Pulmonary artery endothelial cell (primary cell): ENCODE results near the gene EFCAB8. TPM values are rescaled to one million over a fixed set of nuclear protein-coding genes. Genes with fewer than 3 reads are reported as not detected.
"Not testable (repeated sequence)": the region's sequence is repeated elsewhere in the genome, so short reads cannot be mapped to it uniquely, and the experiment has no call there.

Experiments used
- DNase-seq: peaks from one replicate; pipeline ENCODE4 v3.0.0-alpha.2; 2011; ENCODE audit warnings: low read depth, low spot score
- total RNA-seq: library from RNA; depleted of rRNA; stranded (reverse); fragments of >200 nt; gene quantifications from 2 replicates; pipeline ENCODE4 v1.2.3, GENCODE V29; 2014

Gene EFCAB8
- total RNA-seq, 1 donor from 2014 or later = 0.07 TPM

- no peak for DNase-seq
These were observed 18.8 kb upstream of the EFCAB8 start for GRCh38 chr20:32839982-32840285.

- no peak for DNase-seq
These were observed 17.5 kb upstream of the EFCAB8 start for GRCh38 chr20:32841174-32841573.

- no peak for DNase-seq
These were observed 17.1 kb upstream of the EFCAB8 start for GRCh38 chr20:32841632-32842031.

DNA sequence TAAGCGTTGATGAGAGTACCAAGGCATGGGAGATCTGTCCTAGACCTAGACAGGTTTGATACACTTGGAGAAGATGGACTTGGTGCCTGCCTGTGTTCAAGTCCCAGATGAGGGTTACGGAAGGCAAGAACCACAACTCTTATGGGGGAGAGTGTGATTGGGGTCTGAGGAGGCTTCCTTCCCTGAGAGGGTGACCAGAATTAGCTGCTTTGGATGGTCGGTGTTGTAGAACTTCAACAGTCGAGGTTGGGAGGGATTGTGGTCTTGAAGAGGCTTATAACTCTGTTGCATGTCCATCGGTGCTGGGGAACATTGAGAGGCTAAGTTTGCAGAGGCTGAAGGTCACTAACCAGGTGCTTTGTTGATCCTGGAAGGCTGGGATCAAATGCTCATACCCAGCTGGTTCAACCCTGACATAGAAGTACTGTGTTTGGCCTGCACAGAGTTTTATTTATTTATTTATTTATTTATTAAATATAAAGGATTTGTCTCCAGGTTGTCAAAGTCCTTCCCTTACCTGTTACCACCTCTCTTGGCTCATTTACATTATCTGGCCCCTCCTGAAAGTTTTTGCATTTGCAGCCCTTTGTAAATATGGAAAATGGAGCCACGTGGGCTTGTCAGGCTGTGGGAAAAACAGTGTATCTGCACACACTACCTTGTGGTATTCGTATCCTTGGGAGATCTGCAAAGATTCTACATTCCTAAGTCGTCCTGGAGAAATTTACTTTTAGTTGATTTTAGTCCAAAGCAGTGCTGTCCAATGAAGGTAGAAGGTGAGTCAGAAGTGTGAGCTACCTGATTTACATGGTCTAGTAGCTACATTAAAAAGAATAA is 15.8 kb upstream of the EFCAB8 start:
- DNase-seq = no peak

- DNase-seq = no peak
These were observed 12.9 kb upstream of the EFCAB8 start for GRCh38 chr20:32845786-32846185.

DNA sequence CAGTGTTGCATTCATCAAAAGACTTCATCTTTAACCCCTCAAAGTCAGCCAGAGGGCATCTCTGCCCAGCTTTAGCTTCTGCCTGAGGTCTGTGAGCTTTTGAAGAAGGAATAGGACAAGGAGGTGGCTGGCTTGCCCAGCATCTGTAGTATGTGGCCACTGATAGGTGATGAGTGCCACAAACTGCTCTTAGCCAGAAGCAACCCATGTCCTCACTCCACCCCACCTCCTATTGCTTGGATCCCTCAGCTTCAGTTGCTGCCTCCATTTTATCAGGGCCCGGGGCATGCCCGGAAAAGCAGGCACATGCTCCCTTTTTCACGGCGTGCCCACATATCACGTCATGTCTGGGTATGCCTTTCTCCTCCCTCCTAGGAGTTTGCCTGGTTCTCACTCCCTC is 11.9 kb upstream of the EFCAB8 start:
- no peak for DNase-seq

DNA sequence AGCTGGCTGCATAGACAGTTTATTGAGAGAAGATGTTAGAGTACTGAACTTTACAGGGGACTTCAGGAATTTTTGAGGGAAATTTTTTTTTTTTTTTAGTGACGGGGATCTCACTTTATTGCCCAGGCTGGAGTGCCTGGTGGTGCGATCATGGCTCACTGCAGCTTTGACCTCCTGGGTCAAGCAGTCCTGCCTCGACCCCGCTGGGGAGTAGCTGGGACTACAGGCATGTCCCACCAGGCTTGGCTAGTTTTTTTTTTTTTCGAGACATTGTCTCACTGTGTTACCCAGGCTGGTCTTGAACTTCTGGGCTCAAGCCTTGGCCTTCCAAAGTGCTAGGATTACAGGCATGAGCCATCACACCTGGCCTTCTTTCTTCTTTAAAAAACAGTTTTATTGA is 10.8 kb upstream of the EFCAB8 start:
- DNase-seq = no peak

DNA sequence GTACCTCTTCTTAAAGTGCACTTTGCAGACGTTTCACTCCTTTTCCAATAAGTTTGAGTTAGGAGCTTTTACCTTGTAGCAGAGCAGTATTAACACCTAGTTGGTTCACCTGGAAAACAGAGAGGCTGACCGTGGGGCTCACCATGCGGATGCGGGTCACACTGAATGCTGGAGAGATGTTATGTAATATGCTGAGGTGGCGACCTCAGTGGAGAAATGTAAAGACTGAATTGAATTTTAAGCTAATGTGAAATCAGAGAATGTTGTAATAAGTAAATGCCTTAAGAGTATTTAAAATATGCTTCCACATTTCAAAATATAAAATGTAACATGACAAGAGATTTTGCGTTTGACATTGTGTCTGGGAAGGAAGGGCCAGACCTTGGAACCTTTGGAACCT is 9.9 kb upstream of the EFCAB8 start:
- no peak for DNase-seq

- DNase-seq = no peak
These were observed 9.1 kb upstream of the EFCAB8 start for GRCh38 chr20:32849577-32849976.

- DNase-seq = no peak
These were observed 3.3 kb upstream of the EFCAB8 start for GRCh38 chr20:32855387-32855786.

- no peak for DNase-seq
These were observed 534 bp upstream of the EFCAB8 start for GRCh38 chr20:32858189-32858588.

DNA sequence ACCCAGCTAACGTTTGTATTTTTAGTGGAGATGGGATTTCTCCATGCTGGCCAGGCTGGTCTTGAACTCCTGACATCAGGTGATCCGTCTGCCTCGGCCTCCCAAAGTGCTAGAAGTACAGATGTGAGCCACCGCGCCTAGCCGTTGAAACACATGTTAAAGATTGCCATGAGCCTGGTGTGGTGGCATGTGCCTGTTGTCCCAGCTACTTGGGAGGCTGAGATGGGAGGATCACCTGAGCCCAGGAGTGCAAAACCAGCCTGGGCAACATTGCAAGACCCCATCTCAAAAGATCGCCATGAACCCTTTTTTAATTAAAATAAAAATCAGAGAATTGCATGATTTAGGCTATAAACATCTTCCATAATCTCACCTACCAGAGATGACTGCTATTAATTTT is 2.7 kb downstream of the EFCAB8 start:
- DNase-seq = no peak

GRCh38 chr20:32869562-32869961 is 10.8 kb downstream of the EFCAB8 start:
- no peak for DNase-seq

DNA sequence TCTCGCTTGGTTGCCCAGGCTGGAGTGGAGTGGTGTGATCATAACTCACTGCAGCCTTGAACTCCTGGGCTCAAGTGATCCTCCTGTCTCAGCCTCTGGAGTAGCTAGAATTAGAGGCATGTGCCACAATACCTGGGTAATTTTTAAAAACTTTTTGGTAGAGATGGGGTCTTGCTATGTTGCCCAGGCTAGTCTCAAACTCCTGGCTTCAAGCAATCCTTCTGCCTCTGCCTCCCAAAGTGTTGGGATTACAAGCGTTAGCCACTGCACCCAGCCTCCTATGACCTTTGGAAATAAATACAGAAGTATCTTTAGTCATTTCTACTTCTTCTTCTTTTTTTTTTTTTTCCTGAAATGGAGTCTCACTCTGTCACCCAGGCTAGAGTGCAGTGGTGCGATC is 11.8 kb downstream of the EFCAB8 start:
- not testable (repeated sequence) for DNase-seq

DNA sequence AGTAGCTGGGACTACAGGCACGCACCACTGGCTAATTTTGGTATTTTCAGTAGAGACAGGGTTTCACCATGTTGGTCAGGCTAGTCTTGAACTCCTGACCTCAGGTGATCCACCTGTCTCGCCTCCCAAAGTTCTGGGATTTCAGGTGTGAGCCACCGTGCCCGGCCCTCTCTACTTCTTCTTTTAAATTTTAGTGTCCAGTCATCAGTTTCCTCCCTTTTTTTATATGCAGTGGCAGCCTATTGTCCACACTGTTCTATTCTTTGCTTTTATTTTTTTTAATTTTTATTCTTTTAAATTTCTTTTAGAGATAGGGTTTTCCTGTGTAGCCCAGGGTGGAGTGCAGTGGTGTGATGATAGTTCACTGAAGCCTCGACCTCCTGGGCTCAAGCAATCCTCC is 12.3 kb downstream of the EFCAB8 start:
- no peak for DNase-seq

- DNase-seq = no peak
These were observed 13.0 kb downstream of the EFCAB8 start for GRCh38 chr20:32871627-32872160.

DNA sequence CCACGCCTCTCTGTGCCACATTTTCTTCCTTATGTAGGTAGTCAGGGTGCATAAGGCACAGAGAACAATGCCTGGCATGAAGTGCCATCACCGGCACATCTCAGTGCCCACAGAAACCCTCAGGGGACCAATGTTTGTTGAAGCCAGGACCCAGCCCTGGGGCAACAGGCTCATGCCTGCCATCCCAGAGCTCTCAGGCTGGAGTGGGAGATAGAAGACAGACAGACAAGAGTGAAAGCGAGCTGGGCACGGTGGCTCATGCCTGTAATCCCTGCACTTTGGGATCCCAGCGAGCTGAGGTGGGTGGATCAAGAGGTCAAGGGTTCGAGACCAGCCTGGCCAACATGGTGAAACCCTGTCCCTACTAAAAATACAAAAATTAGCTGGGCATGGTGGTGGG is 13.5 kb downstream of the EFCAB8 start:
- DNase-seq = no peak

DNA sequence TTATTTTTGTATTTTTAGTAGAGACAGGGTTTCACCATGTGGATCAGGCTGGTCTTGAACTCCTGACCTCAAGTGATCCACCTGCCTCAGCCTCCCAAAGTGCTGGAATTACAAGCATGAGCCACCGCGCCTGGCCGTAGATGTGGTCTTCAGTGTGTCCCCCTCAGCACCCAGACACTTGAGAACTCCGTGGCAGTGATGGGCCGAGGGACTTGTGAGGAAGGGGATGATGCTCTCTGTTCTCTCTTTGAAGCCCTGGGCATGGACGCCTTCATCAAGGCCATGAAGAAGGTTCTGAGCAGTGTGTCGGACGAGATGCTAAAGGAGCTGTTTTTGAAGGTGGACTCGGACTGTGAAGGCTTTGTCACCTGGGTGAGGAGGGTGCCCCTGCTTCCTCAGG is 16.9 kb downstream of the EFCAB8 start:
- no peak for DNase-seq

DNA sequence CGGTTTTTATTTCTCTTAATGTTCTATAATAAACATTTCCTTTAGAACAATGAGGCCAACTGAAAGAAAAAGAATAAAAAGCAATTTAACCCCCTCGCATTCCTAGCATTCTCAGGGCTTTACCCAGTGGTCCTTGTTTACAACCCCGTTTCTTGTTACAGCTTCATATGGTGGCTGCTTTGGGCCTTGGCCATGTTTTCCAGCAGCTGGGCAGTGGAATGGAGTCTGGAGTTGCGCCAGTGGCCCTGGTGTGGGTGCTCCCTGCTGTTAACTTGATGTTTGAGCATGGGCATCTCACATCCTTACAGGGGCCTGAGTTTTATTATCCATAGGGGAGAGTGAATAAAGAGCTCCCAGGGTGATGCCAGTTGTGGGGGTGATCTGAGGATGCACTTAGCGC is 18.8 kb downstream of the EFCAB8 start:
- no peak for DNase-seq

GRCh38 chr20:32878820-32879219 is 20.1 kb downstream of the EFCAB8 start:
- DNase-seq = no peak

DNA sequence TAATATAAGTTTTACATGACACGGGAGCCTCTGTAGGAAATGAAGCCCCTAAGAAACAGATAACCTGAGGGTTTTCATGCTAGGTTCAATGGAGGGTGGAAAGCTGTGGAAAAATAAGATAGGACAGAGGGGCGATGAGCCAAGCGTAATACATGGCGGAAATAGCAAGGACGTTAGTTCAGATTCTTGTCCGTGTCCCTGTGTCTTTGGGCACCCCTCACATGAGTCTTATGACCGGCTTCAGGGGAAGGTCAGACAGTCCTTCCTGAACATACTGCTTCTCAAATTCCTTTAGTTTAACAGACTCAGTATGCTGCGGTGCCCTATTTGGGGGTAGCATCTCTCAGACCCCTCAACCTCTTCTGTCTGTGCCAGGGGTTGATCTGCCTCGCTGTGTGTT is 20.8 kb downstream of the EFCAB8 start:
- no peak for DNase-seq

- DNase-seq = no peak
These were observed 21.9 kb downstream of the EFCAB8 start for GRCh38 chr20:32880635-32881034.

DNA sequence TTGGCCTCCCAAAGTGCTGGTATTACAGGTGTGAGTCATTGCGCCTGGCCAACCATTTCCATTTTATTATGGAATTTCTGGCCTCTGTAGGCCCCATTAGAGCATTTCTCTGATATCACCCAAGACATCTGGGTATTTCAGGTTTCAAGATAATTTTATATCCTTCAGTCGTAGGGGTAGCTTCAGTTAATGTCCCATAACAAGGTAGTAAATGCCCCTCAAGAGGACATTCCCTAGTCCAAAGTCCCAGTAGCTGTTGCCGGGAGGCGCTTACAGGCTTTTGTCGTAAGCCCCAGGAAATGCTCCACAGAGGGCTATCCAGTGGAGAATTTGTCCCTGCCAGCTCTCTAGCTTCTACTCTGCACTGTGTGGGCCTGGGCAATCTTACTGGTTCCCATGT is 24.4 kb downstream of the EFCAB8 start:
- DNase-seq = no peak

DNA sequence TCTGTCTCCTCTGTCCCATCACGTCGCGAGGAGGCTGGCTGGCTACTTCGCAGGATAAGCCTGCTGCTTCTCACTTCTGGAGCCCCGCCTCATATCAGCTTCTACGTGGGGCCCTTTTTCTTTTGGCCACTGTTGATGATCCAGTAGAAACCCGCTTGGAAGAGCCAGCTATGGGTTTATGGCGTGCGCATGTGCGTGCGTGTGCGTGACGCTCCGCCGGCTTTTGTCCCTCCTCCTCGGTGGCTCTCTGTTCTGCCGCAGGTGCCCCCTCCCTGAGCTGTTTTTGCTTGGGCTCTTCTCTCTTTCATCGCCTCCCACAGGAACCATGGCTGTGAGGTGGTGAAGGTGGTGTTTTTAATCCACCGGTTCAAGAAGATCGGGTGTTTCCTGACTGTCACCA is 26.5 kb downstream of the EFCAB8 start:
- no peak for DNase-seq
